GM19452 (cell line): Measurements from ENCODE around the gene FOXO6.
A peak's percentile ranks its signal among the peaks of the same experiment; 100 is the strongest.

Source experiments
- ATAC-seq: cut with Tn5 transposase; IDR thresholded peaks from one replicate; pipeline ENCODE4 v1.9.1; 2021; ENCODE audit not compliant: unreplicated experiment

Gene FOXO6

GRCh38 chr1:41360786-41361494 lies at the start of gene FOXO6:
FOXO6 (plus strand) TSS chr1:41361434.
- peak; percentile 91 for ATAC-seq

GRCh38 chr1:41312991-41313645 lies 48.1 kb upstream of the FOXO6 start:
- ATAC-seq, result no peak

GRCh38 chr1:41313661-41314131 lies 47.5 kb upstream of the FOXO6 start:
- no peak for ATAC-seq

- ATAC-seq, result no peak
These were observed 46.7 kb upstream of the FOXO6 start for GRCh38 chr1:41314376-41315145.

GRCh38 chr1:41315146-41315822 lies 46.0 kb upstream of the FOXO6 start:
- ATAC-seq, result no peak

GRCh38 chr1:41315871-41316270 lies 45.4 kb upstream of the FOXO6 start:
- ATAC-seq, result no peak

- ATAC-seq, result no peak
These were observed 43.9 kb upstream of the FOXO6 start for GRCh38 chr1:41317361-41317760.

- ATAC-seq, result no peak
These were observed 43.1 kb upstream of the FOXO6 start for GRCh38 chr1:41318135-41318534.

GRCh38 chr1:41319106-41319755 lies 42.0 kb upstream of the FOXO6 start:
- ATAC-seq, result no peak

- ATAC-seq, result no peak
These were observed 41.2 kb upstream of the FOXO6 start for GRCh38 chr1:41319807-41320711.

GRCh38 chr1:41320895-41321676 lies 40.1 kb upstream of the FOXO6 start:
- ATAC-seq, result no peak

- ATAC-seq, result no peak
These were observed 39.1 kb upstream of the FOXO6 start for GRCh38 chr1:41322101-41322661.

GRCh38 chr1:41322835-41323234 lies 38.4 kb upstream of the FOXO6 start:
- ATAC-seq, result no peak

GRCh38 chr1:41323243-41323642 lies 38.0 kb upstream of the FOXO6 start:
- ATAC-seq, result no peak

GRCh38 chr1:41325801-41326200 lies 35.4 kb upstream of the FOXO6 start:
- ATAC-seq, result no peak

GRCh38 chr1:41327383-41327999 lies 33.7 kb upstream of the FOXO6 start:
- no peak for ATAC-seq

GRCh38 chr1:41328001-41328615 lies 33.1 kb upstream of the FOXO6 start:
- ATAC-seq, result no peak
